NT2/D1 (cell line): ENCODE data around the gene P2RX2.

ENCODE experiments used
- SUZ12 ChIP-seq: IDR thresholded peaks from 2 replicates; pipeline ENCODE4 v1.6.1; 2011; ENCODE audit not compliant: insufficient read length, insufficient read depth; ENCODE audit errors: extremely low read depth
- YY1 ChIP-seq: IDR thresholded peaks from 2 replicates; pipeline ENCODE4 v1.6.1; 2011; ENCODE audit not compliant: insufficient read length, insufficient read depth
- ZNF274 ChIP-seq: IDR thresholded peaks from 2 replicates; pipeline ENCODE4 v1.6.1; 2011; ENCODE audit warnings: mild to moderate bottlenecking, low read depth, low read length

DNA sequence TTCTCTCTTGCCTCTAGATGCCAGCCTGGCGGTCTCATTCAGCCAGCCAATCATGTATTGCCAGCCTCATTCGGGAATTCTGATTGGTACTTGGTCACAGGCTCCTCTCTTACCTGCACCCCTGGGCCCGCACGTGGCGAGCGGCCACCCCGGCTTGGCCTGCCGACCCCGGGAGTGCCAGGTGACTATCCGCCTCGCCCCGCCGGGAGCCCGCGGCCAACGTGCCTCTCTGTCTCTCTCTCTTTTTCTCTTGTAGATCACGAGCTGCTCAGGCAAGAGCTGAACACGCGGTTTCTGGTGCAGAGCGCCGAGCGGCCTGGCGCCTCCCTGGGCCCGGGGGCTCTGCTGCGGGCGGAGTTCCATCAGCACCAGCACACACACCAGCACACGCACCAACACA lies 47.5 kb upstream of the P2RX2 start:
- TF ChIP-seq YY1 = no peak
- TF ChIP-seq ZNF274 = no peak
- TF ChIP-seq SUZ12 = no peak
